Fibroblast of skin of left quadriceps (primary cell): Measurements from ENCODE around the gene MCF2L.
"Not testable (repeated sequence)": the region's sequence is repeated elsewhere in the genome, so short reads cannot be mapped to it uniquely, and the experiment has no call there.

ENCODE experiments used
- DNase-seq, 2 experiments: peaks; one replicate each; pipeline ENCODE4 v3.0.0-alpha.2; 2013; ENCODE audit warnings: low read depth in 2 of 2

MCF2L gene

GRCh38 chr13:113094410-113094800 lies 125.4 kb downstream of the MCF2L start:
- no peak for DNase-seq

GRCh38 chr13:113095146-113096051 lies 126.4 kb downstream of the MCF2L start:
- no peak for DNase-seq

DNA sequence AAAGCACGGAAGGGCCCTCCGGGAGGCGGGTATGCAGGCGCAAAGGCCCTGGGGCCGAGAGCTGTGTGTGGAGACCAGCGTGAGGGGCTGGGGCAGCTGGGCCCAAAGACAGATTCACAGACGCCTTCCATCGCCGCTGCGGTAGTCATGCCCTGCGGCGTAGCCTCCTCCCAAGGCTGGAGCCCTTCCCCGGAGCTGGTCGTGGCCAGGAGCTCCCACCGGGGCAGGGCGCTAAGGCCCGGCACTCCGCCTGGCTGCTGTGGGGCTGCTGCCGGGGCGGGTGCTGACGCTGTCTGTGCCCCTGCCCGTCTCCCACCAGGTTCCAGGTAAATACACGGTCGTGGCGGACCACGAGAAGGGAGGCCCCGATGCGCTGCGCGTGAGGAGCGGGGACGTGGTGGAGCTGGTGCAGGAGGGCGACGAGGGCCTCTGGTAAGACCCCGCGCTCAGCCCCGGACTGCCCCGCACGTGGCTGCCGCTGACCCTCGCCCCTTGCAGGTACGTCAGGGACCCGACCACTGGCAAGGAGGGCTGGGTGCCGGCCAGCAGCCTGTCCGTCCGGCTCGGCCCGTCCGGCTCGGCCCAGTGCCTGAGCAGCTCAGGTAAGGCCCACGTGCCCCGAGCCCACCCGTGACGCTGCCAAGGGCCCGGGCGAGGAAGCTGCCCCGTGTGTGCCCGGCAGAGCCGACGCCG lies 127.2 kb downstream of the MCF2L start:
- DNase-seq = no peak

DNA sequence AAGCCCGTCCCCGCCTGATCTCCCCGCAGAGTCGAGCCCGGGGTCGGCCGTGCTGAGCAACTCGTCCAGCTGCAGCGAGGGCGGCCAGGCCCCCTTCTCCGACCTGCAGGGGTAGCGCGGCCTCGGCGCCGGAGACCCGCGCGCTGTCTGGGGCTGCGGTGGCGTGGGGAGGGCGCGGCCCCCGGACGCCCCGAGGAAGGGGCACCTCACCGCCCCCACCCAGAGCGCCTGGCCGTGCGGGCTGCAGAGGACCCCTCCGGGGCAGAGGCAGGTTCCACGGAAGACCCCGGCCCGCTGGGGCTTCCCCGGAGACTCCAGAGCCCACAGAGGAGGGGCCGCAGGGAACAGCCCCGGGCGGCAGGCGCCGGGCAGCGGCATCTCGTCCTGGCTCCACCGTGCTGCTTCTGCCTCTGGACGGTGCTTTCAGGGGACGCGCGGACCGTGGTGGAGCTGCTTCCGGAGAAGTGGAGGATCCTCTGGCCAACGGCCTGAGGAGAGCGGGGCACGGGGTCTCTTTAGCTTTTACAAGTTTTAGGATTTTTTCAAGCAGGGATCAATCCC lies 127.8 kb downstream of the MCF2L start:
- no peak for DNase-seq

GRCh38 chr13:113097651-113098050 lies 128.6 kb downstream of the MCF2L start:
- no peak for DNase-seq

- DNase-seq = peak; percentile 15 to 16
Observed at GRCh38 chr13:113098162-113098732, 129.2 kb downstream of the MCF2L start.

DNA sequence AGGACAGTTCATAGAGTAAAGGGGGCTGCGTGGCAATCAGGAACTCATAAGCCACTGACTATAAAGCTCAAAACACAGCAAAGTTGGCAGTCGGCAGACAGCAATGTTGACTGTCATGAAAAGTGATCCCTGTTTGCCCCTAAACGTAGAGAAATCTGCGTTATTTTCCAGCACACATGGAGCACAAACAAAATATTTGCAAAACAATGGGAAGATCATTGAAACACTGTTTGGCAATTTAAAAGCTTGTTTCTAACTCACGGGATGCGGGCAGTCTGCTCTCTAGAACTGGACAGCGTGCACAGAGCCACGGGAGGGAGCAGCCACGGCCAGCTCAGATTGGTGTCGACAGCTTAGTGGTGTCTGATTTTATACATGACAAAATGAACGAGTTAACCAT lies 130.1 kb downstream of the MCF2L start:
- DNase-seq = no peak

GRCh38 chr13:113102302-113102701 lies 133.3 kb downstream of the MCF2L start:
- DNase-seq = not testable (repeated sequence)

DNA sequence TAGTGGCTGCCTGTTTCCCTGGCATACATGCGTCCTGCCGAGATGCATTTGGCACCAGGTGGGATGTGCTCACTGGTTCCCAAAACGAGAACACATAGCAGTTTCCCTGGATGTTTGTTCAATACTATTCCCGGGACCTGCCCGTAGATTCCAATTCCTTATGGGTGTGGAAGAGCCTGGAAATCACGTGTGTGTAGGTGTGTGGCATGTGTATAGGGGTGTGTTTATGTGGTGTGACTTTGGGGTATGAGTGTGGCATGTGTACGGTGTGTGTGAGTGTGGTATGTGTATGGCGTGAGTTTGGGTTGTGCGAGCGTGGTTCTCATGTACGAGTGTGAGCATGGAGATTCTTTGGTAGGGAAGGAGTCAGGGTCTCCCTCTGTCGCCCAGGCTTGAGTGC lies 133.7 kb downstream of the MCF2L start:
- no peak for DNase-seq

DNA sequence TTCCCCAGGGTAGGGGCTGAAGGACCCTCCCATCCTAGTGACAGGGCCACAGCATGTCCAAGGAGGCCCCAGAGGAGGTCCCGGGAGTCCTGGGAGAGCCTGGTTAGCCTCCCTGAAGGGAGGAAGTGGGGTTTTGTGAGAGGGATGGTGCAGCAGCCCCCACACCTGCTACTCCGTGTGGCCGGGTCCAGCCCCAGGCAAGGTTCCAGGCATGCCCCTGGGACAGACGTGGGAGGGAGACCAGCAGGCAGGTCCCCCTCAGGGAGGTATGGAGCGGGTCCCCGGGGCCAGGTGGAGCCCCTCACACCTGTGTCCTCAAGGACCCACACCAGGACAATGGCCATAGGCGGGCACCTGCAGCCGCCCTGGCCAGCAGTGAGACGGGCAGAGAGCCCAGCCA lies 134.6 kb downstream of the MCF2L start:
- DNase-seq = no peak

GRCh38 chr13:113105032-113105920 lies 136.3 kb downstream of the MCF2L start, which contains the start of gene F7:
TSS of gene F7 (plus strand) at chr13:113105791. CDS start at chr13:113105842, 51 bp downstream.
- DNase-seq = no peak

GRCh38 chr13:113105921-113106452 lies 137.0 kb downstream of the MCF2L start:
- DNase-seq = no peak

- no peak for DNase-seq
Observed at GRCh38 chr13:113106711-113107351, 137.8 kb downstream of the MCF2L start.

GRCh38 chr13:113108521-113108920 lies 139.5 kb downstream of the MCF2L start:
- not testable (repeated sequence) for DNase-seq

GRCh38 chr13:113109151-113110047 lies 140.4 kb downstream of the MCF2L start:
- DNase-seq = no peak

DNA sequence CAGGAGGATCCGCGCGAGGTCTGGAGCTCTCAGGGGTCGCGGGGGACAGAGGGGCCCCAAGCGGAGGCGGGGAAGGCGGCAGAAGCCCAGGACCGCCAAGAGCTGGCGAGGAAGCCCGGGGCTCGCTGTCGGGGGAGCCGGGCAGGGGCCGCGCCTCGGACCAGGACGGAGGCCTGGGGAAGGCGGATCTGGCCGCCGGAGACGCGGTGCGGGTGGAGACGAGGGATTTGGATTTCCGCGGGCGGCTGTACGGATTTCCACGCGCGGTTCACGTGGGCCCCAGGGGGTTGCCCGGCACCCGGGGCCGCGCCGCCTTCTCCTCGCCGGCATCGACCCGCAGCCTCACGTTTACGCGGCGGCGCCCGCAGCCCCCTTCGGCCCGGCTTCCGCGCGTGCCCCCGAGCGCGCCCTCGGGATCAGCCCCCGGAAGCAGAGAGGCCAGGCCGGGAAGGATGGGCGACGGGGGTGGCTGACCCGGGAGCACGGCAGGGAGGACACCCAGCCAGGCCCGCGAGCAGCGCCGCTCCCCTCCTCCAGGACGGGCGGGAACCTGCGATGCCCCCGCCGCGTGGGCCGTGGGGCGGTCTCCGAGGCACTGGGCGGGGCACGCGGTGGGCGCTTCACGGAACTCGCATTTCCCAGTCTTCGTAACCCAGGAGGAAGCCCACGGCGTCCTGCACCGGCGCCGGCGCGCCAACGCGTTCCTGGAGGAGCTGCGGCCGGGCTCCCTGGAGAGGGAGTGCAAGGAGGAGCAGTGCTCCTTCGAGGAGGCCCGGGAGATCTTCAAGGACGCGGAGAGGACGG lies 141.2 kb downstream of the MCF2L start:
- no peak for DNase-seq

- no peak for DNase-seq
Observed at GRCh38 chr13:113110852-113111315, 141.9 kb downstream of the MCF2L start.

DNA sequence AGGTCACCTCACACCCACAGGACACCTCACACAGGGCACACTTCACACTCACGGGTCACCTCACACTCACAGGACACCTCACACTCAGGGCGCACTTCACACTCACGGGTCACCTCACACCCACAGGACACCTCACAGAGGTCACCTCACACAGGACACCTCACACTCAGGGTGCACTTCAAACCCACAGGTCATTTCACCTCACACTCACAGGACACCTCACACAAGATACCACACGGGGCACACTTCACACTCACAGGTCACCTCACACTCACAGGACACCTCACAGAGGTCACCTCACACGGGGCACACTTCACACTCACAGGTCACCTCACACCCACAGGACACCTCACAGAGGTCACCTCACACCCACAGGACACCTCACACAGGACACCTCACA lies 142.8 kb downstream of the MCF2L start:
- not testable (repeated sequence) for DNase-seq
